Fibroblast of lung (primary cell): Measurements from ENCODE around the gene SH2B3.

Experiments used
- CTCF ChIP-seq, 2 donors: IDR thresholded peaks in 1 of 2; conservative IDR thresholded peaks in 1 of 2; 1 replicate in 1 of 2; 2 replicates in 1 of 2; pipeline ENCODE4 v1.5.1; 2011 to 2012; ENCODE audit warnings: low read length in 2 of 2, control low read depth in 1 of 2, inconsistent platforms in 1 of 2, low read depth in 1 of 2, mild to moderate bottlenecking in 1 of 2
- EZH2 ChIP-seq: IDR thresholded peaks from 2 replicates; pipeline ENCODE4 v1.5.1; 2012; ENCODE audit warnings: low read length, control low read depth, mild to moderate bottlenecking; ENCODE audit errors: missing control alignments

- TF ChIP-seq CTCF (conservative IDR thresholded peaks at IDR 0.05 in 1 of 2, IDR thresholded peaks at IDR 0.05 in 1 of 2; ENCODE audit: low read depth in 1 of 2, low read length in 2 of 2) (no peak), EZH2 (no peak)
These were observed 32.2 kb downstream of the SH2B3 start for GRCh38 chr12:111437816-111438454.
